SK-N-SH (cell line): ENCODE measurements around the gene CYP8B1. TPM values are rescaled to one million over a fixed set of nuclear protein-coding genes. Genes with fewer than 3 reads are reported as not detected.

Source experiments
- CTCF ChIA-PET: fragments of 300-600, 350-600 bp; formaldehyde crosslinking; extraction: SDS; loops from one replicate; lab custom pipeline; 2021; lab: Yijun Ruan, JAX
- POLR2A ChIA-PET: fragments of 350-600 bp; sonication (Branson Sonifier 250); formaldehyde crosslinking; extraction: SDS; loops from one replicate; lab custom pipeline; 2020; ENCODE audit warnings: antibody characterized with exemption, inconsistent platforms; lab: Yijun Ruan, JAX
- DNase-seq: peaks from one replicate; pipeline ENCODE4 v3.0.0; 2012
- H2AFZ ChIP-seq: fragments of 200-600 bp; sonication (generic); 2 replicates; pipeline ENCODE4 v1.8.1; 2016; ENCODE audit warnings: antibody characterized with exemption, mild to moderate bottlenecking, low read depth
- H3F3A ChIP-seq: fragments of 200-600 bp; sonication (generic); replicated peaks from 2 replicates; pipeline ENCODE3; 2016; ENCODE audit warnings: antibody characterized with exemption, mild to moderate bottlenecking; ENCODE audit not compliant: insufficient read depth
- H3K27ac ChIP-seq, 2 experiments: fragments of 200-500 bp in 1 of 2; fragments of 200-600 bp in 1 of 2; sonication (Bioruptor generic) in 1 of 2; sonication (generic), shearing (Covaris generic) in 1 of 2; 2 replicates each; pipeline versions ENCODE4 v1.5.1 to v1.6.1; 2014 to 2016; ENCODE audit warnings: low read depth in 2 of 2, inconsistent platforms in 1 of 2, low read length in 1 of 2, mild to moderate bottlenecking in 1 of 2, mixed read lengths in 1 of 2
- H3K27me3 ChIP-seq: fragments of 200-600 bp; sonication (generic), shearing (Covaris generic); 2 replicates; pipeline ENCODE4 v1.6.1; 2016; ENCODE audit warnings: mixed run types; ENCODE audit not compliant: insufficient read depth
- H3K36me3 ChIP-seq, 2 experiments: fragments of 200-500 bp in 1 of 2; fragments of 200-600 bp in 1 of 2; sonication (Bioruptor generic) in 1 of 2; sonication (generic) in 1 of 2; replicated peaks in 1 of 2; 2 replicates each; pipeline versions ENCODE3 to v1.5.1; 2014 to 2016; ENCODE audit warnings: low read length in 1 of 2, mild to moderate bottlenecking in 1 of 2; ENCODE audit not compliant: insufficient read depth in 2 of 2, control insufficient read depth in 1 of 2
- H3K4me1 ChIP-seq, 2 experiments: fragments of 200-500 bp in 1 of 2; fragments of 200-600 bp in 1 of 2; sonication (Bioruptor generic) in 1 of 2; sonication (generic), shearing (Covaris generic) in 1 of 2; 2 replicates each; pipeline versions ENCODE4 v1.5.1 to v1.6.1; 2014 to 2016; ENCODE audit warnings: low read depth in 1 of 2, low read length in 1 of 2, mixed run types in 1 of 2; ENCODE audit not compliant: insufficient read depth in 2 of 2, control insufficient read depth in 1 of 2
- H3K4me2 ChIP-seq: fragments of 200-600 bp; sonication (generic), shearing (Covaris generic); 2 replicates; pipeline ENCODE4 v1.6.1; 2017; ENCODE audit warnings: mixed run types
- H3K4me3 ChIP-seq, 2 experiments: fragments of 200-500 bp in 1 of 2; fragments of 200-600 bp in 1 of 2; sonication (Bioruptor generic) in 1 of 2; sonication (generic), shearing (Covaris generic) in 1 of 2; 2 replicates each; pipeline versions ENCODE4 v1.5.1 to v1.8.1; 2014 to 2016; ENCODE audit warnings: low read depth in 2 of 2, inconsistent platforms in 1 of 2, low read length in 1 of 2, mild to moderate bottlenecking in 1 of 2, mixed read lengths in 1 of 2, moderate library complexity in 1 of 2
- H3K79me2 ChIP-seq: fragments of 200-600 bp; sonication (generic); 2 replicates; pipeline ENCODE4 v1.8.1; 2017; ENCODE audit warnings: mild to moderate bottlenecking; ENCODE audit not compliant: insufficient read depth
- H3K9ac ChIP-seq: fragments of 200-600 bp; sonication (generic); 2 replicates; pipeline ENCODE4 v1.6.1; 2017; ENCODE audit warnings: mixed run types
- H3K9me2 ChIP-seq: fragments of 200-600 bp; sonication (generic); 2 replicates; pipeline ENCODE4 v1.6.1; 2017; ENCODE audit warnings: mixed run types
- H3K9me3 ChIP-seq: fragments of 200-600 bp; sonication (generic); 2 replicates; pipeline ENCODE4 v1.6.1; 2017; ENCODE audit warnings: mixed run types, mild to moderate bottlenecking, moderate library complexity
- H4K20me1 ChIP-seq: fragments of 200-600 bp; sonication (generic); 2 replicates; pipeline ENCODE4 v1.6.1; 2017; ENCODE audit warnings: mild to moderate bottlenecking, mixed run types; ENCODE audit not compliant: insufficient read depth
- CHD2 ChIP-seq: fragments of 150-350 bp; IDR thresholded peaks from 2 replicates; pipeline ENCODE4 v1.6.1; 2018; ENCODE audit warnings: low read length; ENCODE audit not compliant: partially characterized antibody
- EP300 ChIP-seq, 2 experiments: IDR thresholded peaks; 2 replicates each; pipeline versions ENCODE4 v1.4.0 to v1.6.1; 2012; ENCODE audit warnings: borderline replicate concordance in 1 of 2, low read depth in 1 of 2, low read length in 1 of 2
- FOSL2 ChIP-seq: IDR thresholded peaks from 2 replicates; pipeline ENCODE4 v1.4.0; 2012; ENCODE audit warnings: low read depth, mild to moderate bottlenecking, moderate library complexity, borderline replicate concordance
- FOXJ3 ChIP-seq: sonication (generic); formaldehyde crosslinking; IDR thresholded peaks from 2 replicates; pipeline ENCODE4 v1.5.1; 2020; ENCODE audit warnings: mild to moderate bottlenecking, missing genetic modification reagents
- FOXM1 ChIP-seq: IDR thresholded peaks from 2 replicates; pipeline ENCODE4 v1.4.0; 2012; ENCODE audit warnings: low read depth, mild to moderate bottlenecking
- GATA2 ChIP-seq: sonication (generic); formaldehyde crosslinking; IDR thresholded peaks from 2 replicates; pipeline ENCODE4 v1.5.0; 2020; ENCODE audit warnings: mild to moderate bottlenecking, missing genetic modification reagents
- IRF3 ChIP-seq: fragments of 150-350 bp; IDR thresholded peaks from 2 replicates; pipeline ENCODE4 v1.6.1; 2016; ENCODE audit warnings: mild to moderate bottlenecking, low read depth, low read length
- JUND ChIP-seq: IDR thresholded peaks from 2 replicates; pipeline ENCODE4 v1.4.0; 2012
- MAX ChIP-seq: IDR thresholded peaks from 2 replicates; pipeline ENCODE4 v1.4.0; 2012; ENCODE audit warnings: low read depth
- NFIC ChIP-seq: IDR thresholded peaks from 2 replicates; pipeline ENCODE4 v1.4.0; 2012; ENCODE audit warnings: borderline replicate concordance
- NRF1 ChIP-seq: IDR thresholded peaks from 2 replicates; pipeline ENCODE4 v1.6.1; 2012; ENCODE audit warnings: low read depth, mild to moderate bottlenecking, low read length
- POLR2AphosphoS5 ChIP-seq: IDR thresholded peaks from 2 replicates; pipeline ENCODE4 v1.6.1; 2012; ENCODE audit warnings: low read depth, low read length
- RCOR1 ChIP-seq: fragments of 150-350 bp; IDR thresholded peaks from 2 replicates; pipeline ENCODE4 v1.6.1; 2017; ENCODE audit warnings: antibody characterized with exemption, low read length
- REST ChIP-seq: IDR thresholded peaks from 2 replicates; pipeline ENCODE4 v1.6.1; 2012; ENCODE audit warnings: mild to moderate bottlenecking, low read depth, low read length, moderate library complexity
- RXRA ChIP-seq: IDR thresholded peaks from 2 replicates; pipeline ENCODE4 v1.4.0; 2012; ENCODE audit warnings: low read depth, mild to moderate bottlenecking, borderline replicate concordance
- SMC3 ChIP-seq: IDR thresholded peaks from 2 replicates; pipeline ENCODE4 v1.6.1; 2012; ENCODE audit warnings: low read depth, low read length, improper control_type of control experiment
- TAF1 ChIP-seq: IDR thresholded peaks from 2 replicates; pipeline ENCODE4 v1.6.1; 2012; ENCODE audit warnings: low read depth, mild to moderate bottlenecking, low read length, moderate library complexity, borderline replicate concordance
- TCF12 ChIP-seq: IDR thresholded peaks from 2 replicates; pipeline ENCODE4 v1.4.0; 2012
- TEAD4 ChIP-seq: IDR thresholded peaks from 2 replicates; pipeline ENCODE4 v1.4.0; 2012; ENCODE audit warnings: mild to moderate bottlenecking, borderline replicate concordance; ENCODE audit not compliant: insufficient read depth
- USF1 ChIP-seq: IDR thresholded peaks from 2 replicates; pipeline ENCODE4 v1.4.0; 2012; ENCODE audit warnings: low read depth, borderline replicate concordance
- YY1 ChIP-seq: IDR thresholded peaks from 2 replicates; pipeline ENCODE4 v1.4.0; 2012; ENCODE audit warnings: low read depth, mild to moderate bottlenecking
- WGBS: methylation state at CpG from one replicate; pipeline ENCODE4 v1.1.6; 2017; ENCODE audit warnings: low lambda C conversion rate; 5-methylcytosine and 5-hydroxymethylcytosine counted together
- polyA plus RNA-seq, 3 experiments: library from polyadenylated mRNA; depleted of rRNA; stranded (reverse); fragments of >200 nt; gene quantifications; 2 replicates each; pipeline ENCODE4 v1.2.3, GENCODE V29; 2012

CYP8B1 gene
- polyA plus RNA-seq, 1 of the 3 experiments (the other 2 are of a cell fraction), result not detected

GRCh38 chr3:42914771-42915515 is 39.3 kb upstream of the CYP8B1 start:
- Histone ChIP-seq H3F3A (no peaks in the 10 kb centered on the region), H3K4me1 (no peaks in the 10 kb centered on the region), H3K9me2 (no peaks in the 10 kb centered on the region), H3K36me3 (no peaks in the 10 kb centered on the region), H3K4me2 (no peak overlapping the region), H3K9ac (no peak overlapping the region), H3K79me2 (no peaks in the 10 kb centered on the region), H3K27me3 (no peaks in the 10 kb centered on the region), H2AFZ (no peak overlapping the region), H3K9me3 (no peaks in the 10 kb centered on the region; the same call in 1 of the 2 replicates), H3K27ac (no peak overlapping the region), H4K20me1 (no peaks in the 10 kb centered on the region), H3K4me3 (no peak overlapping the region)
- POLR2A ChIA-PET, result no interaction called here
- DNase-seq, result no peak
- 65% methylated on average over 8 of the region's 8 CpGs for WGBS
- TF ChIP-seq POLR2AphosphoS5 (no peak), CHD2 (no peak)
- CTCF ChIA-PET, result no interaction called here

GRCh38 chr3:42911551-42911950 is 35.9 kb upstream of the CYP8B1 start:
- Histone ChIP-seq H3F3A (no peaks in the 10 kb centered on the region), H3K4me1 (no peaks in the 10 kb centered on the region; a peak in 1 of 4 replicates), H2AFZ (no peak overlapping the region), H3K4me3 (no peak overlapping the region), H4K20me1 (no peaks in the 10 kb centered on the region), H3K36me3 (no peaks in the 10 kb centered on the region), H3K9me3 (no peaks in the 10 kb centered on the region; the same call in 1 of the 2 replicates), H3K4me2 (no peak overlapping the region), H3K9ac (no peak overlapping the region), H3K27ac (no peak overlapping the region), H3K79me2 (no peaks in the 10 kb centered on the region), H3K9me2 (no peaks in the 10 kb centered on the region), H3K27me3 (no peaks in the 10 kb centered on the region; the same call in 1 of the 2 replicates)
- 95% methylated on average over 1 of the region's 2 CpGs for WGBS
- TF ChIP-seq GATA2 (CRISPR knock-in tag) (no peak), RCOR1 (no peak), USF1 (no peak), SMC3 (no peak), RXRA (no peak), EP300 (IDR thresholded peaks at IDR 0.05; ENCODE audit: borderline replicate concordance in 1 of 2, low read depth in 1 of 2, low read length in 1 of 2) (no peak), REST (no peak), JUND (no peak), MAX (no peak), YY1 (no peak), TEAD4 (no peak), FOXM1 (no peak), FOSL2 (no peak), NFIC (no peak), POLR2AphosphoS5 (no peak), TAF1 (no peak), FOXJ3 (CRISPR knock-in tag) (no peak), NRF1 (no peak), IRF3 (no peak), TCF12 (no peak)
- ChIA-PET POLR2A (no interaction called here), CTCF (no interaction called here)
- DNase-seq, result no peak
